H4 (cell line): ENCODE measurements around the gene KIF25. TPM values are rescaled to one million over a fixed set of nuclear protein-coding genes. Genes with fewer than 3 reads are reported as not detected.

ENCODE experiments used
- DNase-seq: peaks from one replicate; pipeline ENCODE4 v3.0.0-alpha.2; 2015; ENCODE audit warnings: low spot score
- total RNA-seq: library from RNA; depleted of rRNA; stranded (reverse); fragments of >200 nt; shearing (Covaris generic); gene quantifications from 2 replicates; pipeline ENCODE4 v1.2.3, GENCODE V29; 2014; rRNA removed

Gene KIF25, protein sequence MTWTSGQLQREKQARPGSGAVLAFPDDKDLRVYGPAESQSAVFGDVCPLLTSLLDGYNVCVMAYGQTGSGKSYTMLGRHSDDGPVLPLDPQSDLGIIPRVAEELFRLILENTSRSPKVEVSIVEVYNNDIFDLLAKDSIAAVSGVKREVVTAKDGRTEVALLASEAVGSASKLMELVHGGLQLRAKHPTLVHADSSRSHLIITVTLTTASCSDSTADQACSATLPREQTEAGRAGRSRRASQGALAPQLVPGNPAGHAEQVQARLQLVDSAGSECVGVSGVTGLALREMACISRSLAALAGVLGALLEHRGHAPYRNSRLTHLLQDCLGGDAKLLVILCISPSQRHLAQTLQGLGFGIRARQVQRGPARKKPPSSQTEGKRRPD
- total RNA-seq: 0.51 and 2.3 TPM in 2 replicates

DNA sequence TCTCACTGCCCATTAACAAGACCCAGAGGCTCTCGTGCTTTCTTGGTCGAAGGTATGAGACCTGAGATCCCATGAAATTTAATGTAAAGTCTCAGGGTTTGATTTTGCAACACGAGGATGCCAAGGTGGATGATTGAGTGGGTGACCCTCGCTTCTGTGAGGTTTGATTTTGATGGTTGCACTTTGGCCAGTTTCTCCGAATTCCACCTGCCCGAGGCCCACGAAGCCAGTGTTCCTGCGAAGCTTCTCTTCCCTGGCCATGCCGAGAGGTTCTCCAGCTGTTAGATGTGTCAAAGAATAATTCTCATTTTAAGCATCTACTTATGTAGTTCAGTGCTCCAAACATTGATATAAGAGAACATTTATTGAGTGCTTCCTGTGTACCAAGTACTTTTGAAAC lies at the start of gene KIF25:
KIF25 (plus strand) TSS at position 30 of the 400 bp plus-strand sequence. CDS start 31,915 bp downstream, outside the sequence.
- DNase-seq: no peak

- DNase-seq: no peak
Observed at GRCh38 chr6:167947716-167948115, 49.8 kb upstream of the KIF25 start.

- no peak for DNase-seq
Observed at GRCh38 chr6:167948716-167949115, 48.8 kb upstream of the KIF25 start.

- DNase-seq: no peak
Observed at GRCh38 chr6:167949121-167949684, 48.3 kb upstream of the KIF25 start.

- DNase-seq: no peak
Observed at GRCh38 chr6:167951781-167952511, 45.5 kb upstream of the KIF25 start.

DNA sequence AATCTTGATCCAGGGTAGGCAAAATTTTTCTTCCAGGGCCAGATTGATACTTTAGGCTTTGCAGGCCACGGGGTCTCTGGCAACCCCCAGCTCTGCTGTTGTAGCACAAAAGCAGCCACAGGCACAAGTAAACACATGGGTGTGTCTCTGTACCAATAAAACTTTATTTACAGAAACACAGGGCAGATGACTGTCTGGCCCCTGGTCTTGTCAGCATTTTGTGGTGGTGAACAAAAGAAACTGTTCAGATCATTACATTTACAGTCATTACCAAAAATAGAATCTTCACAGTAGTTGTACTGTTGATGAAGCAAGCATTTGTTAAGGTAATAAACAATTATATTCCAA lies 45.0 kb upstream of the KIF25 start:
- DNase-seq: no peak

GRCh38 chr6:167953551-167953950 lies 43.9 kb upstream of the KIF25 start:
- no peak for DNase-seq

- no peak for DNase-seq
Observed at GRCh38 chr6:167954151-167954550, 43.3 kb upstream of the KIF25 start.

- no peak for DNase-seq
Observed at GRCh38 chr6:167956491-167956890, 41.0 kb upstream of the KIF25 start.

- no peak for DNase-seq
Observed at GRCh38 chr6:167956983-167957492, 40.4 kb upstream of the KIF25 start.

DNA sequence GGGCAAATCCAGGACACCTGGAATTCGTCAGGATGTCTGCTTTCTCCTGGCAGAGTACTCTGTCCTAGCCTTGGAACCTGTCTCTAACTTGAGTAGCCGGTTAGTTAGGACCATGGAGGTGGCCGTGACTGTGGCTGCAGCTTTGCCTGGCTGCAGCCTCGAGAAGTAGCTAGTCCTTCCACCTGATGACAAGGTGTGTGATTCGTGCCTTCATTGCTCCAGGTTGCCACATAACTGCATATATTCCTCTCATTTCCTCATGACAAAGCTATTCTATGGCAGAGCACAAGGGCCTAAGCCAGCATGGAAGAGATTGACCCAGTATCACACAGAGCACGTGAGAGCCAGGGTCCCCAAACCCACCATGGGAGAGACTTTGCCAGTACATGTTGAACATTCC lies 39.8 kb upstream of the KIF25 start:
- DNase-seq: no peak

GRCh38 chr6:167960579-167960978 lies 36.9 kb upstream of the KIF25 start:
- no peak for DNase-seq

- DNase-seq: no peak
Observed at GRCh38 chr6:167962711-167963110, 34.8 kb upstream of the KIF25 start.

- DNase-seq: no peak
Observed at GRCh38 chr6:167963589-167964057, 33.8 kb upstream of the KIF25 start.

GRCh38 chr6:167965592-167966539 lies 31.6 kb upstream of the KIF25 start:
- no peak for DNase-seq

- no peak for DNase-seq
Observed at GRCh38 chr6:167966540-167966905, 30.9 kb upstream of the KIF25 start.

- no peak for DNase-seq
Observed at GRCh38 chr6:167968091-167968490, 29.4 kb upstream of the KIF25 start.

DNA sequence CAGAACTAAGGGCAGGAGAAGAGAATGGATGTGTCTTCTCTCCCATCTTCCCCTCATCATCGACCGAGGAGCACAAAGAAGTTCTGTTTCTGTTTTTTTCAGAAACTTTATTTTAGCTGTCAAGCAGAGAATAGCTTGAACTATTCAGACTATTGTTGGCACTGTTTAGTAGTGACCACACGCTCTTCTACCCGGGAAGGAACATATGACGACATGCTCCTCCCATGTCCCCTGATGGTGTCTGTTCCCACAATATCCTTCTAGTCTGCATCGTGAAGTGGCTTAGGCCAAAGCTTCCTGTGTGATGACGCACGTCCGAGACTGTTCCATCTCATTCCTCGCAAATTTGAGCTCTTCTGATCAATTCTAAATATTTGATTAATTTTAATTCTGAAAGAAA lies 27.2 kb upstream of the KIF25 start:
- no peak for DNase-seq

DNA sequence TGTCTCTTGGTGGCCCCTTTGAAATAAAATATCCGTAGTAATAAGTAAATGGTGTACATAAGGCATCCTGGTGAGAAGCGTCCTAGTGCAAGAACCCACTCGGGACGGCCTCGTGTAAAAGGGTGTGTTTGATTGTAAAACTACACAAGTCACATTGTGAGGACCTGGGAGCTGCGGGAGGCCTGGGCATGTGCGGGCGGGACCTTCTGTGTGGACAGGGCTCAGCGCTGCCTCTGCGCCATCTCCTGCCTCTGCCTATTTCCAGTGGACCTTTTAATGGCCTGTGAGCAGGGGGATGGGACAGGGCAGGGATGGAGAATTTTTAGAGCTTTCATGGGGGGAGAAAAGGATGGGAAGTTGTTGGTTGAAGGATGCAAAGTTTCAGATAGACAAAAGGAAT lies 25.3 kb upstream of the KIF25 start:
- no peak for DNase-seq

DNA sequence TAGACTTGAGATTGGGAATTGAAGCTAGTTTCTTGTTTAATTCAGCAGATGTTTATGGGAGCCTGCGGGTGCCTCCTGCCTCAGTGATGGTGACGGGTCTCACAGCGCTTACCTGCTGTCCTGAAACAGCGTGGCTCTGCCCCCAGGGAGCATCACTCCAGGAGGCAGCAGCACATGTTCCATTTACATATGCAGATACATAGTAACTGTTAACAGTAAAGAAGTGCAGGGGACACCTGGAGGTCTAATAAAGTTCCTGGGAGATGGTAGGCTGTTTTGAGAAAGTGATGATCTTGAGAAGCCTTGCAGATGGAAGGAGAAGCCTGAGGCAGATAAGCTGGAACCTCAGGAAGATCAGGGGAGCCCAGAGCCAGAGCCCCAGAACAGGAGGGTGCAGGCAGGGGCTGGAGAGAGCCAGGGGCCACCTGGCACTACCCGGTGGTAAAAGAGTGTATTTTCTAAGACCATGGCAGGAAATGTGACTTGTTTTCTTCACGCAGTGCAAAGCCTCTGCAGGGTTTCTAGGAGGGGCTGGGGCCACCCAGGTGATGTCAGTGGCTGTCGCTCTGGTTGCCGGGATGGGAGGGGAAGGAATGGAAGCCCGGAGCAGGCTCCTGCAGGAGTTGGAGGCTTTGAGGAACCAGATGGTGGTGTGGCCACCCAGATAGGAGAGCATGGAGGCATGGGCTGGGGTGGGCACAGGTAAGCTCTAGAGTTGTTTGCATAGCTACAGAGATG lies 24.2 kb upstream of the KIF25 start:
- no peak for DNase-seq
